Kidney epithelial cell (primary cell): Measurements from ENCODE around the gene WDR74. TPM values are rescaled to one million over a fixed set of nuclear protein-coding genes. Genes with fewer than 3 reads are reported as not detected.

ENCODE experiments used
- DNase-seq: peaks from one replicate; pipeline ENCODE4 v3.0.0-alpha.2; 2010; ENCODE audit warnings: low read depth
- H3K27me3 ChIP-seq: 2 replicates; pipeline ENCODE4 v1.6.0; 2011; ENCODE audit warnings: low read length; ENCODE audit not compliant: control insufficient read depth, insufficient read depth
- H3K36me3 ChIP-seq: 2 replicates; pipeline ENCODE4 v1.5.1; 2011; ENCODE audit warnings: low read length; ENCODE audit not compliant: control insufficient read depth, insufficient read depth
- H3K4me3 ChIP-seq: 2 replicates; pipeline ENCODE4 v1.5.1; 2011; ENCODE audit warnings: low read depth, mild to moderate bottlenecking, control low read depth, low read length
- CTCF ChIP-seq: IDR thresholded peaks from 2 replicates; pipeline ENCODE4 v1.5.1; 2011; ENCODE audit warnings: mild to moderate bottlenecking, moderate library complexity, low read length, control low read depth, inconsistent platforms; ENCODE audit not compliant: insufficient read depth, poor library complexity, severe bottlenecking
- total RNA-seq: library from RNA; depleted of rRNA; stranded (reverse); fragments of >200 nt; gene quantifications from 2 replicates; pipeline ENCODE4 v1.2.3, GENCODE V29; 2015

Gene WDR74
- total RNA-seq, 1 donor from 2014 or later: 92.8 TPM

- H3K36me3 ChIP-seq: peaks cover 4% of the 10 kb centered on the region
- no peak for TF ChIP-seq CTCF
Measured at GRCh38 chr11:62856333-62856895, 17.0 kb upstream of the WDR74 start.

GRCh38 chr11:62855571-62856332 is 16.4 kb upstream of the WDR74 start:
- peak; percentile 96 for DNase-seq
- Histone ChIP-seq H3K4me3 (peak overlapping the region; percentile 88), H3K36me3 (peaks cover 6% of the 10 kb centered on the region), H3K27me3 (no peaks in the 10 kb centered on the region)
- no peak for TF ChIP-seq CTCF

More at GRCh38 chr11:62856333-62856895, 17.0 kb upstream of the WDR74 start:
- Histone ChIP-seq H3K4me3 (peak overlapping the region; percentile 59), H3K27me3 (no peaks in the 10 kb centered on the region)
- no peak for DNase-seq

- peak overlapping the region; percentile 88 for H3K4me3 ChIP-seq
- TF ChIP-seq CTCF: no peak
- H3K36me3 ChIP-seq: peaks cover 6% of the 10 kb centered on the region
- no peaks in the 10 kb centered on the region for H3K27me3 ChIP-seq
- DNase-seq: no peak
Measured at GRCh38 chr11:62854825-62855570, 15.6 kb upstream of the WDR74 start.

- no peak for DNase-seq
- no peak for TF ChIP-seq CTCF
- Histone ChIP-seq H3K27me3 (no peaks in the 10 kb centered on the region), H3K36me3 (peaks cover 6% of the 10 kb centered on the region), H3K4me3 (peak overlapping the region; percentile 88)
Measured at GRCh38 chr11:62854013-62854824, 14.8 kb upstream of the WDR74 start.

GRCh38 chr11:62853279-62853965 is 14.0 kb upstream of the WDR74 start:
- Histone ChIP-seq H3K4me3 (peak overlapping the region; percentile 88), H3K27me3 (no peaks in the 10 kb centered on the region), H3K36me3 (peaks cover 6% of the 10 kb centered on the region)
- no peak for DNase-seq
- TF ChIP-seq CTCF: no peak
